Panc1 (cell line): ENCODE measurements around the gene SPECC1. TPM values are rescaled to one million over a fixed set of nuclear protein-coding genes. Genes with fewer than 3 reads are reported as not detected.
A peak's percentile ranks its signal among the peaks of the same experiment; 100 is the strongest.

Experiments used
- ATAC-seq: fragments of 200-7000 bp; cut with Tn5 transposase; 2 replicates; pipeline ENCODE4 v1.9.1; 2020; ENCODE audit warnings: mild to moderate bottlenecking, moderate library complexity
- BruUV-seq: library from RNA; stranded (reverse); fragments of 400-500 nt; replicated peaks from 2 replicates; lab custom pipeline; 2021; lab: Mats Ljungman, UMichigan
- CTCF ChIA-PET: fragments of 300-600 bp; sonication (Branson Sonifier 250); formaldehyde crosslinking; loops from one replicate; lab custom pipeline; 2022; ENCODE audit warnings: antibody characterized with exemption; lab: Charles Lee
- POLR2A ChIA-PET: fragments of 300-600 bp; sonication (Branson Sonifier 250); formaldehyde crosslinking; loops from one replicate; lab custom pipeline; 2022; ENCODE audit warnings: antibody characterized with exemption; lab: Charles Lee
- DNase-seq: peaks from one replicate; pipeline ENCODE4 v3.0.0-alpha.2; 2010; ENCODE audit warnings: low read depth, low spot score
- H3K27ac ChIP-seq: 2 replicates; pipeline ENCODE4 v1.5.1; 2011; ENCODE audit warnings: mild to moderate bottlenecking, low read length, inconsistent platforms
- H3K27me3 ChIP-seq: fragments of 200-500 bp; sonication (Bioruptor generic); 2 replicates; pipeline ENCODE4 v1.6.0; 2014; ENCODE audit warnings: low read length, inconsistent platforms; ENCODE audit not compliant: control insufficient read depth, insufficient read depth
- H3K36me3 ChIP-seq: fragments of 200-500 bp; sonication (Bioruptor generic); 2 replicates; pipeline ENCODE4 v1.5.1; 2014; ENCODE audit warnings: inconsistent platforms, mild to moderate bottlenecking, low read length, moderate library complexity; ENCODE audit not compliant: control insufficient read depth, insufficient read depth
- H3K4me1 ChIP-seq: 2 replicates; pipeline ENCODE4 v1.5.1; 2011; ENCODE audit warnings: inconsistent platforms, mild to moderate bottlenecking, low read length, moderate library complexity; ENCODE audit not compliant: control insufficient read depth, insufficient read depth
- H3K4me3 ChIP-seq, 2 experiments: 2 replicates each; pipeline ENCODE4 v1.5.1; 2011 to 2012; ENCODE audit warnings: low read depth in 2 of 2, low read length in 2 of 2, mild to moderate bottlenecking in 2 of 2, inconsistent platforms in 1 of 2, moderate library complexity in 1 of 2
- H3K9me3 ChIP-seq: fragments of 200-500 bp; sonication (Bioruptor generic); 2 replicates; pipeline ENCODE4 v1.5.1; 2014; ENCODE audit warnings: low read depth, mild to moderate bottlenecking, inconsistent platforms, low read length, moderate library complexity; ENCODE audit not compliant: control insufficient read depth, insufficient read depth
- POLR2AphosphoS5 ChIP-seq: IDR thresholded peaks from 2 replicates; pipeline ENCODE4 v1.6.1; 2012; ENCODE audit warnings: mild to moderate bottlenecking, low read depth, low read length, moderate library complexity
- SIN3A ChIP-seq: IDR thresholded peaks from 2 replicates; pipeline ENCODE4 v1.6.1; 2012; ENCODE audit warnings: low read depth, mild to moderate bottlenecking, low read length, moderate library complexity, borderline replicate concordance; ENCODE audit not compliant: insufficient read depth
- TCF7L2 ChIP-seq: IDR thresholded peaks from 2 replicates; pipeline ENCODE4 v1.6.1; 2011; ENCODE audit warnings: mild to moderate bottlenecking, low read depth, low read length, inconsistent platforms
- in situ Hi-C: cut with HindIII; loops from 2 replicates; pipeline ENCODE4 v1.10.0; 2016; ENCODE audit warnings: low sequenced_read_pairs, low pct_unique_long_range_greater_than_20kb
- intact Hi-C: fragments of 100-400 bp; cut with micrococcal nuclease; formaldehyde crosslinking; loops from one replicate; pipeline ENCODE4 v1.10.0; 2022; ENCODE audit not compliant: unreplicated experiment
- total RNA-seq: library from RNA; stranded (reverse); gene quantifications from one replicate; pipeline ENCODE4 v1.2.1, GENCODE V29; 2021; ENCODE audit not compliant: unreplicated experiment
- TF ChIP-seq, protein P1 (sequence below), 2 experiments: IDR thresholded peaks; 2 replicates each; pipeline ENCODE4 v1.6.1; 2011 to 2012; ENCODE audit warnings: low read depth in 2 of 2, control low read depth in 1 of 2, low read length in 1 of 2, mild to moderate bottlenecking in 1 of 2, moderate library complexity in 1 of 2; ENCODE audit not compliant: insufficient read depth in 1 of 2
- TF ChIP-seq, protein P2 (sequence below): fragments of 450-650 bp; IDR thresholded peaks from 2 replicates; pipeline ENCODE4 v1.5.1; 2017; ENCODE audit warnings: mild to moderate bottlenecking

SPECC1 gene
- total RNA-seq, 1 experiment from 2014 or later: 80.8 TPM

DNA sequence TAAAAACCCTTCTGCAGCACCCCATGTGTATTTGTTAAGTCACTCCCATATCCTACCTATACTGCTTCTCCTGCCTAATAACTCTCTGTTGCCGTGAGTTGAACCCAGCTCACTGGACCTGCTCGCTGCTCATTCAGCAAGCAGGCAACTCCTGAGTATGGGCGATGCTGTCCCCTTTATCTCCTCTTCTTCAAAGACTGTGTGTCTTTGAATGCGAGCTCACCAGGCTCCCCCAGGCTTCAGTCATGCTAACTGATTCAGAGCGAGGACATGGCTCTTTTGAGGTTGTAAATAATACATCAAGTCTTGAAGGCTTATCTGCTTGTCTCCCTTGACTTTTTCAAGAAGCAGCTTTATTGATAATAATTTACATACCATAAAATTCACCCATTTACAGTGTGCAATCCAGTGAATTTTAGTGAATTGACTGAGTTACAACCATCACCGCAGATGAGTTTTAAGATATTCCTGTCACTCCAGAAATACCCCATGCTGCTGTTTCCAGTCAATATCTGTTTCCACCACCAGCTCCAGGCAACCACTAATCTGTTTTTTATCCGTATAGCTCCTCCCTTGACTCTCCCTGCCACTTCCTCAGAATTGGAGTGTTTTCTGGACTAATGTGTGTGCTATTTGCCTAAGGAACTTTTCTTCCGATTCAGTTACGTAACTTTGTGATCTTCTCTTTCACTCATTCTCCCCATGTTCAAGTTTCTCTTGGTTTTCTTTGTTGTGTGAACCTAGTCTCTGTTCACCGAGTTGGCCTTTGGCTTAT, 132.2 kb downstream of the SPECC1 start:
- ATAC-seq (no peak), DNase-seq (no peak)
- Histone ChIP-seq H3K36me3 (no peaks in the 10 kb centered on the region), H3K9me3 (no peaks in the 10 kb centered on the region), H3K27ac (no peak overlapping the region), H3K27me3 (no peaks in the 10 kb centered on the region), H3K4me1 (no peaks in the 10 kb centered on the region), H3K4me3 (no peak overlapping the region)
- intact Hi-C loops (no loop called here), in situ Hi-C loops (no loop called here)
- CTCF ChIA-PET: no interaction called here
- POLR2A ChIA-PET: no interaction called here
- TF ChIP-seq TCF7L2 (no peak), SIN3A (no peak), POLR2AphosphoS5 (no peak)
- TF ChIP-seq, protein P1, sequence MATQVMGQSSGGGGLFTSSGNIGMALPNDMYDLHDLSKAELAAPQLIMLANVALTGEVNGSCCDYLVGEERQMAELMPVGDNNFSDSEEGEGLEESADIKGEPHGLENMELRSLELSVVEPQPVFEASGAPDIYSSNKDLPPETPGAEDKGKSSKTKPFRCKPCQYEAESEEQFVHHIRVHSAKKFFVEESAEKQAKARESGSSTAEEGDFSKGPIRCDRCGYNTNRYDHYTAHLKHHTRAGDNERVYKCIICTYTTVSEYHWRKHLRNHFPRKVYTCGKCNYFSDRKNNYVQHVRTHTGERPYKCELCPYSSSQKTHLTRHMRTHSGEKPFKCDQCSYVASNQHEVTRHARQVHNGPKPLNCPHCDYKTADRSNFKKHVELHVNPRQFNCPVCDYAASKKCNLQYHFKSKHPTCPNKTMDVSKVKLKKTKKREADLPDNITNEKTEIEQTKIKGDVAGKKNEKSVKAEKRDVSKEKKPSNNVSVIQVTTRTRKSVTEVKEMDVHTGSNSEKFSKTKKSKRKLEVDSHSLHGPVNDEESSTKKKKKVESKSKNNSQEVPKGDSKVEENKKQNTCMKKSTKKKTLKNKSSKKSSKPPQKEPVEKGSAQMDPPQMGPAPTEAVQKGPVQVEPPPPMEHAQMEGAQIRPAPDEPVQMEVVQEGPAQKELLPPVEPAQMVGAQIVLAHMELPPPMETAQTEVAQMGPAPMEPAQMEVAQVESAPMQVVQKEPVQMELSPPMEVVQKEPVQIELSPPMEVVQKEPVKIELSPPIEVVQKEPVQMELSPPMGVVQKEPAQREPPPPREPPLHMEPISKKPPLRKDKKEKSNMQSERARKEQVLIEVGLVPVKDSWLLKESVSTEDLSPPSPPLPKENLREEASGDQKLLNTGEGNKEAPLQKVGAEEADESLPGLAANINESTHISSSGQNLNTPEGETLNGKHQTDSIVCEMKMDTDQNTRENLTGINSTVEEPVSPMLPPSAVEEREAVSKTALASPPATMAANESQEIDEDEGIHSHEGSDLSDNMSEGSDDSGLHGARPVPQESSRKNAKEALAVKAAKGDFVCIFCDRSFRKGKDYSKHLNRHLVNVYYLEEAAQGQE (IDR thresholded peaks at IDR 0.05; ENCODE audit: insufficient read depth in 1 of 2, low read depth in 2 of 2, low read length in 1 of 2): no peak
- TF ChIP-seq, protein P2, sequence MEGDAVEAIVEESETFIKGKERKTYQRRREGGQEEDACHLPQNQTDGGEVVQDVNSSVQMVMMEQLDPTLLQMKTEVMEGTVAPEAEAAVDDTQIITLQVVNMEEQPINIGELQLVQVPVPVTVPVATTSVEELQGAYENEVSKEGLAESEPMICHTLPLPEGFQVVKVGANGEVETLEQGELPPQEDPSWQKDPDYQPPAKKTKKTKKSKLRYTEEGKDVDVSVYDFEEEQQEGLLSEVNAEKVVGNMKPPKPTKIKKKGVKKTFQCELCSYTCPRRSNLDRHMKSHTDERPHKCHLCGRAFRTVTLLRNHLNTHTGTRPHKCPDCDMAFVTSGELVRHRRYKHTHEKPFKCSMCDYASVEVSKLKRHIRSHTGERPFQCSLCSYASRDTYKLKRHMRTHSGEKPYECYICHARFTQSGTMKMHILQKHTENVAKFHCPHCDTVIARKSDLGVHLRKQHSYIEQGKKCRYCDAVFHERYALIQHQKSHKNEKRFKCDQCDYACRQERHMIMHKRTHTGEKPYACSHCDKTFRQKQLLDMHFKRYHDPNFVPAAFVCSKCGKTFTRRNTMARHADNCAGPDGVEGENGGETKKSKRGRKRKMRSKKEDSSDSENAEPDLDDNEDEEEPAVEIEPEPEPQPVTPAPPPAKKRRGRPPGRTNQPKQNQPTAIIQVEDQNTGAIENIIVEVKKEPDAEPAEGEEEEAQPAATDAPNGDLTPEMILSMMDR: no peak
- BruUV-seq: no TSS peak

DNA sequence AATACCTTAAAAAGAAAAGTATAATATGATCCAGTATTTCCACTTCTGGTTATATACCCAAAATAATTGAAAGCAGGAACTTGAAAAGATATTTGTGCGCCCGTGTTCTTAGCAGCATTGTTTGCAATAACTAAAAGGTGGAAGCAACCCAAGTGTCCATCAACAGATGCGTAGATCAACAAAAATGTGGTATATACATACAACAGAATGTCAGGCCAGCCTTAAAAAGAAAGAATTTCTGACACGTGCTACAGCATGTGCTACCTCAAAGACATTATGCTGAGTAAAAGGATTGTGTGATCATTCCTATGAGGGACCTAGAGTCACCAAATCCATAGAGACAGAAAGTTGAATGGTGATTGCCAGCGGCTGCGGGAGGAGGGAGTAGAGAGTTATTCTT, 133.1 kb downstream of the SPECC1 start:
- TF ChIP-seq SIN3A (no peak), TCF7L2 (no peak), POLR2AphosphoS5 (no peak)
- TF ChIP-seq, protein P2: no peak
- TF ChIP-seq, protein P1 (IDR thresholded peaks at IDR 0.05; ENCODE audit: insufficient read depth in 1 of 2, low read depth in 2 of 2, low read length in 1 of 2): no peak
- H3K9me3 ChIP-seq: no peaks in the 10 kb centered on the region
- in situ Hi-C loops (no loop called here), intact Hi-C loops (no loop called here)
- no peaks in the 10 kb centered on the region for H3K27me3 ChIP-seq
- H3K36me3 ChIP-seq: no peaks in the 10 kb centered on the region
- no peaks in the 10 kb centered on the region for H3K4me1 ChIP-seq
- ATAC-seq: no peak
- POLR2A ChIA-PET: no interaction called here
- CTCF ChIA-PET: no interaction called here
- TSS peak; percentile 38 for BruUV-seq
- DNase-seq: no peak
- no peak overlapping the region for H3K27ac ChIP-seq
- H3K4me3 ChIP-seq: no peak overlapping the region
